Stomach (tissue), 4 donors: ENCODE measurements around the gene USP54.

Experiments used
- POLR2A ChIP-seq, 4 donors: fragments of 450-650 bp; IDR thresholded peaks; one replicate each; pipeline ENCODE4 v1.6.1; 2016; ENCODE audit warnings: antibody characterized with exemption in 4 of 4, control low read depth in 2 of 4, mild to moderate bottlenecking in 1 of 4, moderate library complexity in 1 of 4
- POLR2AphosphoS5 ChIP-seq, 3 donors: sonication (generic); formaldehyde crosslinking; IDR thresholded peaks; one replicate each; pipeline ENCODE4 v1.6.1; 2016; ENCODE audit warnings: antibody characterized with exemption in 3 of 3
- TF ChIP-seq, protein P1 (sequence below), 7 experiments: fragments of 450-650 bp in 4 of 7; fragments of 200-600 bp in 3 of 7; sonication (generic) in 3 of 7; IDR thresholded peaks; one replicate each; pipeline ENCODE4 v1.5.1; 2016 to 2019; ENCODE audit warnings: antibody characterized with exemption in 7 of 7, control low read depth in 2 of 7, mild to moderate bottlenecking in 1 of 7

DNA sequence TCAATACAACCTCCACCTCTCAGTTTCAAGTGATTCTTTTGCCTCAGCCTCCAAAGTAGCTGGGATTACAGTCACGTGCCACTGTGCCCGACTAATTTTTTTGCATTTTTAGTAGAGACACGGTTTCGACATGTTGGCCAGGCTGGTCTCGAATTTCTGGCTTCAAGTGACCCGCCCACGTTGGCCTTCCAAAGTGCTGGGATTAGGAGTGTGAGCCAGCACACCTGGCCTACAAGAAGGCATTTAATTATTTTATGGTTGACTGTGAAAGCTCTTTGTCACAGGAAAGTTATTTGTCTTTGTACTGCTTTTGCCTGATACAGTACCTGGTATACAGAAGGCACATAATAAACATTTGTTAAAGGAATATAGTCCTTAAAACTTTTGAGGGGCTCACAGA, 37.3 kb upstream of the USP54 start:
- TF ChIP-seq, protein P1, sequence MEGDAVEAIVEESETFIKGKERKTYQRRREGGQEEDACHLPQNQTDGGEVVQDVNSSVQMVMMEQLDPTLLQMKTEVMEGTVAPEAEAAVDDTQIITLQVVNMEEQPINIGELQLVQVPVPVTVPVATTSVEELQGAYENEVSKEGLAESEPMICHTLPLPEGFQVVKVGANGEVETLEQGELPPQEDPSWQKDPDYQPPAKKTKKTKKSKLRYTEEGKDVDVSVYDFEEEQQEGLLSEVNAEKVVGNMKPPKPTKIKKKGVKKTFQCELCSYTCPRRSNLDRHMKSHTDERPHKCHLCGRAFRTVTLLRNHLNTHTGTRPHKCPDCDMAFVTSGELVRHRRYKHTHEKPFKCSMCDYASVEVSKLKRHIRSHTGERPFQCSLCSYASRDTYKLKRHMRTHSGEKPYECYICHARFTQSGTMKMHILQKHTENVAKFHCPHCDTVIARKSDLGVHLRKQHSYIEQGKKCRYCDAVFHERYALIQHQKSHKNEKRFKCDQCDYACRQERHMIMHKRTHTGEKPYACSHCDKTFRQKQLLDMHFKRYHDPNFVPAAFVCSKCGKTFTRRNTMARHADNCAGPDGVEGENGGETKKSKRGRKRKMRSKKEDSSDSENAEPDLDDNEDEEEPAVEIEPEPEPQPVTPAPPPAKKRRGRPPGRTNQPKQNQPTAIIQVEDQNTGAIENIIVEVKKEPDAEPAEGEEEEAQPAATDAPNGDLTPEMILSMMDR (IDR thresholded peaks at IDR 0.05) = no peak
- no peak for TF ChIP-seq POLR2A (IDR thresholded peaks at IDR 0.05)
- TF ChIP-seq POLR2AphosphoS5 (IDR thresholded peaks at IDR 0.05) = no peak
